Osteocyte (in vitro differentiated cells): ENCODE results near the gene SMYD3. TPM values are rescaled to one million over a fixed set of nuclear protein-coding genes. Genes with fewer than 3 reads are reported as not detected.

Experiments used
- DNase-seq: peaks from one replicate; pipeline ENCODE4 v3.0.0; 2021; ENCODE audit warnings: mixed read lengths; ENCODE audit not compliant: unreplicated experiment; ENCODE audit errors: extremely low spot score
- H3K27ac Mint-ChIP-seq: one replicate; pipeline ENCODE4 v1.8.0; 2021; ENCODE audit warnings: mild to moderate bottlenecking, mixed read lengths; ENCODE audit not compliant: unreplicated experiment
- H3K27me3 Mint-ChIP-seq: one replicate; pipeline ENCODE4 v1.8.0; 2021; ENCODE audit warnings: mixed read lengths; ENCODE audit not compliant: unreplicated experiment
- H3K36me3 Mint-ChIP-seq: one replicate; pipeline ENCODE4 v1.8.0; 2021; ENCODE audit warnings: mixed read lengths; ENCODE audit not compliant: unreplicated experiment
- H3K4me1 Mint-ChIP-seq: one replicate; pipeline ENCODE4 v1.8.0; 2021; ENCODE audit warnings: mixed read lengths; ENCODE audit not compliant: unreplicated experiment
- H3K4me3 Mint-ChIP-seq: one replicate; pipeline ENCODE4 v1.8.0; 2021; ENCODE audit warnings: mild to moderate bottlenecking, moderate library complexity, mixed read lengths; ENCODE audit not compliant: unreplicated experiment
- H3K9me3 Mint-ChIP-seq: one replicate; pipeline ENCODE4 v1.8.0; 2021; ENCODE audit warnings: mixed read lengths; ENCODE audit not compliant: unreplicated experiment
- total RNA-seq: library from RNA; stranded (reverse); gene quantifications from 2 replicates; pipeline ENCODE4 v1.2.1, GENCODE V29; 2021
- TF ChIP-seq, protein P1 (sequence below): fragments of 200-600 bp; sonication (generic); IDR thresholded peaks from 2 replicates; pipeline ENCODE4 v1.5.0; 2021; ENCODE audit warnings: antibody characterized with exemption, mild to moderate bottlenecking, moderate library complexity

The SMYD3 gene
- total RNA-seq, 1 donor from 2014 or later = 22.3 TPM

DNA sequence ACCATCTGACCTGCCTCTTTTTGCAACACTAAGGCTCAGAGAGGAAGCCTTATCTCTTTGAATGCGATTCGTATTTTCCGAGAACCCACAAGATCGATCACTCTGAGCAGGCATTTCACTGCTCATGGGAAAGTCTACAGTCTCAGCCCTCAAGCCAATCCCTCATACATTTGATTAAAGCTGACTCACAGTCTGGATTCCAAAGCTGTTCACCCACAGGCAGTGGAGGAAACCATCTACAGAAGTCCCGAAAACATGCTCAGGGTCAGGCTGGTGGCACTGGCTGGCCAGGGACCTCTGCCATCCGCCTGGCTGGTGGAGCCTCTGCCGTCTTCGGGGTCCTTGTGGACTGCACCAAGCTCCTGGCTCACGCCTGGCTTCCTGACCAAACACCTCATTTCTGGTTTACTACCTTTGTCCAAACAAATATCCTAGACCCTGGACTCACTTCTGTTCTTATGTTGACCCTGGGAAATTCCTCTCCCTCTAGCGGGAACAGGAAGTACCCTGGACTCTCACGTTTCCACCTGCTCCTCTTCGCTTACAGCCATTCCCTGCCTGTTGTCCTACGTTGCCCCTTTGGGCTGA, 650.0 kb downstream of the SMYD3 start:
- H3K36me3 Mint-ChIP-seq = peaks cover 13% of the 10 kb centered on the region
- peaks cover 45% of the 10 kb centered on the region for H3K4me1 Mint-ChIP-seq
- peak overlapping the region; percentile 54 for H3K27ac Mint-ChIP-seq
- H3K4me3 Mint-ChIP-seq = no peak overlapping the region
- DNase-seq = no peak
- H3K27me3 Mint-ChIP-seq = no peaks in the 10 kb centered on the region
- TF ChIP-seq, protein P1, sequence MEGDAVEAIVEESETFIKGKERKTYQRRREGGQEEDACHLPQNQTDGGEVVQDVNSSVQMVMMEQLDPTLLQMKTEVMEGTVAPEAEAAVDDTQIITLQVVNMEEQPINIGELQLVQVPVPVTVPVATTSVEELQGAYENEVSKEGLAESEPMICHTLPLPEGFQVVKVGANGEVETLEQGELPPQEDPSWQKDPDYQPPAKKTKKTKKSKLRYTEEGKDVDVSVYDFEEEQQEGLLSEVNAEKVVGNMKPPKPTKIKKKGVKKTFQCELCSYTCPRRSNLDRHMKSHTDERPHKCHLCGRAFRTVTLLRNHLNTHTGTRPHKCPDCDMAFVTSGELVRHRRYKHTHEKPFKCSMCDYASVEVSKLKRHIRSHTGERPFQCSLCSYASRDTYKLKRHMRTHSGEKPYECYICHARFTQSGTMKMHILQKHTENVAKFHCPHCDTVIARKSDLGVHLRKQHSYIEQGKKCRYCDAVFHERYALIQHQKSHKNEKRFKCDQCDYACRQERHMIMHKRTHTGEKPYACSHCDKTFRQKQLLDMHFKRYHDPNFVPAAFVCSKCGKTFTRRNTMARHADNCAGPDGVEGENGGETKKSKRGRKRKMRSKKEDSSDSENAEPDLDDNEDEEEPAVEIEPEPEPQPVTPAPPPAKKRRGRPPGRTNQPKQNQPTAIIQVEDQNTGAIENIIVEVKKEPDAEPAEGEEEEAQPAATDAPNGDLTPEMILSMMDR = no peak
- peaks cover 9% of the 10 kb centered on the region for H3K9me3 Mint-ChIP-seq

DNA sequence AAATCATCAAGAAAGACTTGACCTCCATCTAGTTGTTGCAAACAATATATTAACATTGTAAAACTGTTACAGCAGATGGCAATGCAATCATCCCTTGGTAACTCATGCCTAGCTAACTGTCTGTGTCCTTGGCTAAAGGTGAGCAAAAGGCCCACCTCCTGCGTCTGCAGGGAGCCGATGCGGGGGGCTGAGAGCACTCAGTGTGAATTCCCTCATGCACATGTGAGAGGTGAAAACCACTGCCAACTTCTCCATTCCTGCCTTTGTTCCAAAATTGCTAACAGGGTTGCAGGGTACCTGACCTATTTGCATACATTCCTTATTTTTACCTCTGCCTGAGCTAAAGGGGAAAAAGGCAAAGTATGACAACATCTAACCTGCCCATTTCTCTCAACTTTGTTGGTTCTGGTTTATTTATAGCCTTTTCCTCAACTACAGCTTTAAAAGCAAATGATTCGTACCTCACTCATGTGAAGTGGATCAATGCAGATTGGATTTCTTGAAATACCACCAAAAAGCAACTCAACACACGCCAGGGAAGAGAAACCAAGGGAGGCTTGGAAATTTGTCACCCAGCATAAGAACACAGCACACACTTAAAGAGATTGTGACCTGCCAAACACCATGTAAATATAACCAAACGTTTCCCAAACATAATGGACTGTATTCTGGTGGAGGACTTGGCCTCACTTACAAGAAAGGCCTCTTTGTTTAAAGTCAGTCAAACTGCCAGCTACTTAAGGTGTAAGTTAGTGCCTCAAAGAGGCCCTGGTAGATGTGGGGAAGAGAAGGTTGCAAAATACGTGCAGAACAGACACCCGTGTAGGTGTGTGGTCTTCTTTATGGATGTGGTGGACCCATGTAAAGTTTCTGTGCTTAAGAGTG, 651.0 kb downstream of the SMYD3 start:
- DNase-seq = no peak
- no peak overlapping the region for H3K4me3 Mint-ChIP-seq
- no peak overlapping the region for H3K27ac Mint-ChIP-seq
- H3K9me3 Mint-ChIP-seq = peaks cover 9% of the 10 kb centered on the region
- TF ChIP-seq, protein P1 = no peak
- no peaks in the 10 kb centered on the region for H3K27me3 Mint-ChIP-seq
- H3K4me1 Mint-ChIP-seq = peaks cover 36% of the 10 kb centered on the region
- peaks cover 13% of the 10 kb centered on the region for H3K36me3 Mint-ChIP-seq

DNA sequence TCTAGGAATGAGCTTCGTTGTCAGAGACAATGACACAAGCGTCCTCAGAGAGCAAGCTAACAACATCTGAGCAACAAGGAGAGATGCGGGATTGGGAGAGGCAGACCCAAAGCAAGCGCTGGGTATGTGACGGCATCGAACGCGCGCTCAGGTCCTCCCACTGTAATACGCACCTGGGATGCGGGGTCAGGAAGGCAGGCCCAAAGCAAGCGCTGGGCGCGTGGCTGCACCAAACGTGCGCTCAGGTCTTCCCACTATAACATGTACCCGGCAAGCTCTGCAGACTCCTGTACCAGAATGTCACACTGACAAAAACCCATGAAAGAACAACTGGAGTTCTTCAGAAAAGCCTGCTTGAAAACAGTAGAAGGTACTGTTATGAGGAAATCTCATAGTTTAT, 653.8 kb downstream of the SMYD3 start:
- Mint-ChIP-seq H3K9me3 (peaks cover 9% of the 10 kb centered on the region), H3K4me1 (peaks cover 15% of the 10 kb centered on the region), H3K4me3 (no peak overlapping the region), H3K27me3 (no peaks in the 10 kb centered on the region), H3K27ac (no peak overlapping the region), H3K36me3 (peaks cover 13% of the 10 kb centered on the region)
- no peak for DNase-seq
- TF ChIP-seq, protein P1 = no peak

DNA sequence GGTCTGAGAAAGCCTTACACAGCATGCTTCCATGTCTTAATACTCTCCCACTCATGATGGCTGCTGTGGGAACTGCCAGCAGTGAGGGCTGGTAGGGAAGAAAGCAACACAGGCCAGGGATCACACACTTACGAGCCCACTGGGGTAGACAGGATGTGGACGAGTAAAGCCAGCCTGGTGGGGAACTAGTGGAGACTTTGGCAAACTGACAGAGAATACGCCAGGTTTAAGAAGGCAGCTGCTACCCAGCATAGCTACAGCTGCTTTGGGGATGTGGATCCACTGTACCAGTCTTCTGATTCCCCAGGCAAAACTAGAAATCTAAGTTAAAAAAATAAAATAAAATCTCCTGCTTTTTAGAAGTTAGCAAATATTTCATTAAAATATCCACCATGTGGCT, 664.0 kb downstream of the SMYD3 start:
- H3K4me3 Mint-ChIP-seq = no peak overlapping the region
- no peaks in the 10 kb centered on the region for H3K9me3 Mint-ChIP-seq
- H3K27me3 Mint-ChIP-seq = no peaks in the 10 kb centered on the region
- H3K4me1 Mint-ChIP-seq = peaks cover 13% of the 10 kb centered on the region
- no peak for DNase-seq
- TF ChIP-seq, protein P1 = no peak
- H3K27ac Mint-ChIP-seq = no peak overlapping the region
- H3K36me3 Mint-ChIP-seq = peaks cover 9% of the 10 kb centered on the region

DNA sequence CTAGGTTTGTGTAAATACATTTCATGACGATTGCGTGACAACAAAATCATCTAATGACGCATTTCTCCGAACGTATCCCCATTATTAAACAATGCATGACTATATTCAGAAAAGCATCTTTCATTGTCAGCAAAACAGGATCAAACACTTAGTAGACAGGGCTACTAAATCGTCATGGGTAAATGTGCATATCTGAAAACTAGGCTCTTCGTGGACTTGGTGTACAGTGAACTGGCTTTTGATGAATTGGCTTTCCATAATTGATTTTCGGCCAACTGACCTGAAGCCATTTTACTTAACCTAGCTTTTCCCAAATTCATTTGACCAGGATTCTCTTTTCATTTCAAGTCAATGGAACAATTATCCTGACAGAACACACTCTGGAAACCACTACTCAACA, 665.0 kb downstream of the SMYD3 start:
- Mint-ChIP-seq H3K4me1 (peaks cover 15% of the 10 kb centered on the region), H3K4me3 (no peak overlapping the region)
- TF ChIP-seq, protein P1 = no peak

More for the DNA sequence above, 665.0 kb downstream of the SMYD3 start:
- peaks cover 9% of the 10 kb centered on the region for H3K36me3 Mint-ChIP-seq
- no peak for DNase-seq
- no peaks in the 10 kb centered on the region for H3K9me3 Mint-ChIP-seq
- no peaks in the 10 kb centered on the region for H3K27me3 Mint-ChIP-seq
- H3K27ac Mint-ChIP-seq = no peak overlapping the region
